Left renal cortex interstitium (tissue), 4 donors: ENCODE measurements around the gene MAP2K5. TPM values are rescaled to one million over a fixed set of nuclear protein-coding genes. Genes with fewer than 3 reads are reported as not detected.

Experiments used
- DNase-seq, 4 donors: peaks; one replicate each; pipeline ENCODE4 v3.0.0-alpha.2; 2013; ENCODE audit warnings: low read depth in 4 of 4, low spot score in 2 of 4, missing footprints in 1 of 4
- polyA plus RNA-seq, 4 donors: library from polyadenylated mRNA; unstranded; fragments of 120-200 nt; gene quantifications; one replicate each; pipeline ENCODE4 v1.2.1, GENCODE V29; 2013; ENCODE audit not compliant: insufficient read length in 4 of 4

The MAP2K5 gene
- polyA plus RNA-seq, 4 donors = 18.0 to 22.6 (median 20.6) TPM

DNA sequence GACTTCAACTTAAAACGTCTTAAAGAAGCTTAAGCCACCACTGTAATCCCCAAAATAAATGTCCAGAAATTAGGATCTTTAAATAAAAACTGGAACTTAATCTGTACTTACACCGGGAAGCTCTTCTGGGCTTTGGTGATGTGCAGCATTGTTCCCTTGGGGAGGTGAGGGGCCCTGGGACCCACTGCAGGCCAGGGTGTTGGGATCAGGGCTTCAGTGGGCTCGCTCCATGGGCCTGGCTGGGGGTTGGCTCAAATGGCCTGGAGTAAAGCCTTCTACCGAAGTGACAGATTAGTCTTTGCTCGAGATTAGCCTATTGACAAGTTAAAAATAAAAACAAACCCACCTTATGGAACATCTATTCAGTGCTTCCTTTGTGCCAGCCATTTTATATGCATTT, 303.5 kb downstream of the MAP2K5 start:
- DNase-seq = no peak

DNA sequence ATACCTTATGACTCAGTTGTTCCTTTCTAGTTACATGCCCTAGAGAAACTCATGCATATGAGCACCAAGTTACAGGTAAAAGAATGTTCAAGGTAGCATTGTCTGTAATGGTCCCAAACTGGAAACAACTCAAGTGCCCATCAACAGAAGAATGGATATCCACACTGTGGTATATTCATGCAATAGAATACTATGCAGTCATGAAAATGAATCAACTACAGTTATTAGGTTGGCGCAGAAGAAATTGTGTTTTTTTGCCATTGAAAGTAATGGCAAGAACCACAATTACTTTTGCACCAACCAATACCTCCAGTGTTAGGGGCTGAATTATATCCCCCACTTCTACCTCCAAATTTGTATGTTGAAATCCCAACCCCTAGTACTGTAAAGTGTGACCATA, 307.0 kb downstream of the MAP2K5 start:
- DNase-seq = no peak

DNA sequence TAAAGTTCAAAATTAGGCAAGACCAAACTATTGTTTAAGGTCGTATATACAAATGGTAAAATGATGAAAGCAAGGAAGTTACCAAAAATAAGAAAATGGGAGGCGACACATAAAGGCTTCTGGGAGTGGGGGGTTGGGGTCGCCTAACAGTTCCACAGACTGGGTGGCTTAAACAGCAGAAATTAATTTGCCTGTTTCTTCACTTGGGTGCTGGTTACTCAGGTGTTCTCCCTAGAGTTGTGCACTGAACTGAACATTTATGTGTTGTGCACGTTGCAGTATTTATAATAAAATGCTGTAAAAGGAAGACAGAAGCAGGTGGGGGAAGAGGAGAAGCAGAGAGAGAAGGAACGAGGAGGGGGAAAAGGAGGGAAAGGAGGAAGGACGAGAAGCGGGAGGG, 307.8 kb downstream of the MAP2K5 start:
- DNase-seq = no peak

- no peak for DNase-seq
These were observed 308.6 kb downstream of the MAP2K5 start for GRCh38 chr15:67850994-67851571.

- DNase-seq = no peak
These were observed 309.9 kb downstream of the MAP2K5 start for GRCh38 chr15:67852418-67852817.

GRCh38 chr15:67853454-67853853, 311.0 kb downstream of the MAP2K5 start:
- no peak for DNase-seq

DNA sequence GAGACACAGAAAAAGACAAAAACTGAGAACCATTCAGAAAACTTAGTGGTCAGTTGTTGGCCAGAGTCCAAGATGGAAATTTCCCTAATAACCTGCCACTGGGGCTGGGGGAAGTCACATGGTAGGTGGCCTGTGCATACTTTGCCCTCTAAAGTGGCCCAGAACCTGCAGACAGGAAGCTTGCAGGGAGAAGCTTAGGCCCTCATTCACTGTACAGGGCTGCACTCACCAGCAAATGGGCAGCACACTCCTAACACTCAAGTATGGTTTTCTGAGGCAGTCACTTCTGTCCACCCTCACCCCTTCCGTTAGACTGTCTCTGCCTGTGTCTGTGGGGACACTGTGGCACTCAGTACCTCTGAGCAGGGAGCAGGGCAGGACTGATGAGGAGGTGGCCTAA, 311.9 kb downstream of the MAP2K5 start:
- DNase-seq = no peak

- DNase-seq = no peak
These were observed 313.3 kb downstream of the MAP2K5 start for GRCh38 chr15:67855842-67856241.

Other genes with a start within 250 kb of the MAP2K5 start
- gene C15orf61, start 21.6 kb upstream of the MAP2K5 start, polyA plus RNA-seq = 1 to 10 TPM; 6.6 to 8.4 (median 7.2) TPM